Measurements from ENCODE around the gene SRP54. TPM values are rescaled to one million over a fixed set of nuclear protein-coding genes. Genes with fewer than 3 reads are reported as not detected.

SRP54 gene
- total and polyA plus RNA-seq, 2 donors (not counting 3 experiments of a cell fraction or from before 2014, with no cell fraction given): 32.8 to 63.7 TPM

DNA sequence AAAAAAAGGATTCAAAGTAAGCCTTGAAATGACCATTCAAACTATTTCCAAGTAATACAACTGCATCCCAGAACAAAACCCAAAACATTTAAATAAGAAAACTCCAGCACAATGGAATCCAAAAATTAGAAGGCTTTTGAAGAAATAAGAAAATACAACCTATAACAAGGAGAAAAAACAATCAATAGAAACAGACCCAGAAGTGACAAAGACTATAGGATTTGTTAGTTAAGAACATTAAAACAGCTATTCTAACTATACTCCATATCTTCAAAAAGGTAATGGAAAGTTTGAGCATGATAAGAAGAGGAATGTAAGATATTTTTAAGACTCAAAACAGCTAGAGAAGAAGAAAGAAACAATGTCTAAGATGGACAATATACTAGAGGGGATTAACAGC, 39.3 kb upstream of the SRP54 start:
- intact Hi-C loops (cut with micrococcal nuclease) (no loop called here), dilution Hi-C loops (cut with MboI; ENCODE audit: extremely low pct_ligation_motif_present, low sequenced_read_pairs) (no loop called here)
- Histone ChIP-seq H3K27me3 (ENCODE audit: control insufficient read depth in 2 of 2, insufficient read depth in 2 of 2, low read length in 2 of 2) (no peaks in the 10 kb centered on the region), H3K9ac (replicated peaks; ENCODE audit: extremely low read depth, insufficient read depth, low read length) (no peak overlapping the region), H3K9me3 (replicated peaks; ENCODE audit: control insufficient read depth, insufficient read depth, low read length) (no peaks in the 10 kb centered on the region), H3K4me2 (ENCODE audit: insufficient read depth, low read length) (no peak overlapping the region), H3K79me2 (ENCODE audit: control insufficient read depth, insufficient read depth, low read length) (no peaks in the 10 kb centered on the region), H4K20me1 (replicated peaks; ENCODE audit: control insufficient read depth, extremely low read depth, insufficient read depth, low read length) (no peaks in the 10 kb centered on the region), H2AFZ (ENCODE audit: low read depth, low read length) (no peak overlapping the region), H3K9me1 (replicated peaks; ENCODE audit: control insufficient read depth, extremely low read depth, insufficient read depth, low read length) (peaks cover 2% of the 10 kb centered on the region), H3K4me3 (replicated peaks in 1 of 3; ENCODE audit: insufficient read depth in 1 of 3, low read depth in 1 of 3, low read length in 3 of 3) (no peak overlapping the region), H3K4me1 (ENCODE audit: control insufficient read depth, extremely low read depth, insufficient read depth, low read length) (no peaks in the 10 kb centered on the region), H3K36me3 (ENCODE audit: control insufficient read depth in 2 of 2, extremely low read depth in 1 of 2, insufficient read depth in 2 of 2, low read length in 2 of 2) (no peaks in the 10 kb centered on the region), H3K27ac (ENCODE audit: insufficient read depth, low read depth, low read length) (no peak overlapping the region)
- BruUV-seq (replicated peaks): no TSS peak
- ChIA-PET CTCF (interaction anchor here (0.7 kb wide), 1 partner anchor 215 kb away, joined by 3 read pairs; no protein-coding TSS in a partner anchor), POLR2A (no interaction called here)
- DNase-seq (ENCODE audit: low read depth, low spot score) (no peak), FAIRE-seq (no peak)
- TF ChIP-seq JUN (IDR thresholded peaks at IDR 0.05; ENCODE audit: borderline replicate concordance, insufficient read depth, insufficient read length, low read depth) (no peak), POLR2AphosphoS5 (IDR thresholded peaks at IDR 0.05; ENCODE audit: insufficient read depth, low read depth, low read length) (no peak), MYC (IDR thresholded peaks at IDR 0.05; ENCODE audit: low read depth, low read length) (no peak), FOS (IDR thresholded peaks at IDR 0.05; ENCODE audit: borderline replicate concordance, insufficient read depth, low read length) (no peak)

DNA sequence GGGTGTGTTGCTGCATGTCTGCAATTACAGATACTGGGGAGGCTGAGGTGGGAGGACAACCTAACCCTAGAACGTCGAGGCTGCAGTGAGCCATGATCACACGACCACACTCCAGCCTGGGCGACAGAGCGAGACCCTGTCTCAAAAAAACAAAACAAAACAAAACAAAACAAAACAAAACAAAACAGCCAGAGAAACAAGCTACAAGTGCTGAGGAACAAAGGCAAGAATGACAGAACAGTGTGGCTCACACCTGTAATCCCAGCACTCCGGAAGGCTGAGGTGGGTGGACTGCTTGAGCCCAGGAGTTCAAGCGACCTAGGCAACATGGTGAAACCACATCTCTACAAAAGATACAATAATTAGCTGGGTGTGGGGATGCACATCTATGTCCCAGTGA, 38.0 kb upstream of the SRP54 start:
- H3K4me3 ChIP-seq (replicated peaks in 1 of 3; ENCODE audit: insufficient read depth in 1 of 3, low read depth in 1 of 3, low read length in 3 of 3): no peak overlapping the region
- H4K20me1 ChIP-seq (replicated peaks; ENCODE audit: control insufficient read depth, extremely low read depth, insufficient read depth, low read length): no peaks in the 10 kb centered on the region
- ChIA-PET CTCF (no interaction called here), POLR2A (no interaction called here)
- FAIRE-seq: no peak
- H3K27ac ChIP-seq (ENCODE audit: insufficient read depth, low read depth, low read length): no peak overlapping the region
- H3K4me1 ChIP-seq (ENCODE audit: control insufficient read depth, extremely low read depth, insufficient read depth, low read length): no peaks in the 10 kb centered on the region
- intact Hi-C loops (cut with micrococcal nuclease) (no loop called here), dilution Hi-C loops (cut with MboI; ENCODE audit: extremely low pct_ligation_motif_present, low sequenced_read_pairs) (no loop called here)
- no peaks in the 10 kb centered on the region for H3K27me3 ChIP-seq (ENCODE audit: control insufficient read depth in 2 of 2, insufficient read depth in 2 of 2, low read length in 2 of 2)
- no peak overlapping the region for H3K4me2 ChIP-seq (ENCODE audit: insufficient read depth, low read length)
- H3K9me1 ChIP-seq (replicated peaks; ENCODE audit: control insufficient read depth, extremely low read depth, insufficient read depth, low read length): peaks cover 2% of the 10 kb centered on the region
- TF ChIP-seq, protein P1, sequence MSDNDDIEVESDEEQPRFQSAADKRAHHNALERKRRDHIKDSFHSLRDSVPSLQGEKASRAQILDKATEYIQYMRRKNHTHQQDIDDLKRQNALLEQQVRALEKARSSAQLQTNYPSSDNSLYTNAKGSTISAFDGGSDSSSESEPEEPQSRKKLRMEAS (IDR thresholded peaks at IDR 0.05; ENCODE audit: insufficient read depth, insufficient read length): no peak
- TF ChIP-seq GATA2 (IDR thresholded peaks at IDR 0.05; ENCODE audit: insufficient read depth, insufficient read length, low read depth, low read length) (no peak), POLR2AphosphoS5 (IDR thresholded peaks at IDR 0.05; ENCODE audit: insufficient read depth, low read depth, low read length) (no peak), JUN (IDR thresholded peaks at IDR 0.05; ENCODE audit: borderline replicate concordance, insufficient read depth, insufficient read length, low read depth) (no peak), EZH2 (IDR thresholded peaks at IDR 0.05; ENCODE audit: borderline replicate concordance, low read depth, low read length, severe bottlenecking) (no peak), FOS (IDR thresholded peaks at IDR 0.05; ENCODE audit: borderline replicate concordance, insufficient read depth, low read length) (no peak), MYC (IDR thresholded peaks at IDR 0.05; ENCODE audit: low read depth, low read length) (no peak), POLR2A (IDR thresholded peaks at IDR 0.05; ENCODE audit: low read depth, low read length) (no peak)
- TF ChIP-seq, protein P2, sequence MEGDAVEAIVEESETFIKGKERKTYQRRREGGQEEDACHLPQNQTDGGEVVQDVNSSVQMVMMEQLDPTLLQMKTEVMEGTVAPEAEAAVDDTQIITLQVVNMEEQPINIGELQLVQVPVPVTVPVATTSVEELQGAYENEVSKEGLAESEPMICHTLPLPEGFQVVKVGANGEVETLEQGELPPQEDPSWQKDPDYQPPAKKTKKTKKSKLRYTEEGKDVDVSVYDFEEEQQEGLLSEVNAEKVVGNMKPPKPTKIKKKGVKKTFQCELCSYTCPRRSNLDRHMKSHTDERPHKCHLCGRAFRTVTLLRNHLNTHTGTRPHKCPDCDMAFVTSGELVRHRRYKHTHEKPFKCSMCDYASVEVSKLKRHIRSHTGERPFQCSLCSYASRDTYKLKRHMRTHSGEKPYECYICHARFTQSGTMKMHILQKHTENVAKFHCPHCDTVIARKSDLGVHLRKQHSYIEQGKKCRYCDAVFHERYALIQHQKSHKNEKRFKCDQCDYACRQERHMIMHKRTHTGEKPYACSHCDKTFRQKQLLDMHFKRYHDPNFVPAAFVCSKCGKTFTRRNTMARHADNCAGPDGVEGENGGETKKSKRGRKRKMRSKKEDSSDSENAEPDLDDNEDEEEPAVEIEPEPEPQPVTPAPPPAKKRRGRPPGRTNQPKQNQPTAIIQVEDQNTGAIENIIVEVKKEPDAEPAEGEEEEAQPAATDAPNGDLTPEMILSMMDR (IDR thresholded peaks at IDR 0.05; ENCODE audit: extremely low read depth in 1 of 2, insufficient read depth in 1 of 2, low read depth in 1 of 2, low read length in 2 of 2): no peak
- no peaks in the 10 kb centered on the region for H3K79me2 ChIP-seq (ENCODE audit: control insufficient read depth, insufficient read depth, low read length)
- H2AFZ ChIP-seq (ENCODE audit: low read depth, low read length): no peak overlapping the region
- no peak for DNase-seq (ENCODE audit: low read depth, low spot score)
- H3K9ac ChIP-seq (replicated peaks; ENCODE audit: extremely low read depth, insufficient read depth, low read length): no peak overlapping the region
- BruUV-seq (replicated peaks): no TSS peak
- H3K9me3 ChIP-seq (replicated peaks; ENCODE audit: control insufficient read depth, insufficient read depth, low read length): no peaks in the 10 kb centered on the region
- H3K36me3 ChIP-seq (ENCODE audit: control insufficient read depth in 2 of 2, extremely low read depth in 1 of 2, insufficient read depth in 2 of 2, low read length in 2 of 2): no peaks in the 10 kb centered on the region
